Right cardiac atrium (tissue), 5 donors: ENCODE data around the gene DLG2. TPM values are rescaled to one million over a fixed set of nuclear protein-coding genes. Genes with fewer than 3 reads are reported as not detected.
"Not testable (repeated sequence)": the region's sequence is repeated elsewhere in the genome, so short reads cannot be mapped to it uniquely, and the experiment has no call there.

Experiments used
- ATAC-seq, 2 donors: fragments of 200-7000 bp; cut with Tn5 transposase; one replicate each; pipeline versions ENCODE4 v1.8.0 to v1.9.1; 2020; ENCODE audit warnings: moderate library complexity in 2 of 2, mild to moderate bottlenecking in 1 of 2
- DNase-seq, 3 donors: peaks; one replicate each; pipeline ENCODE4 v3.0.0-alpha.2; 2020
- H3K27ac ChIP-seq: one replicate; pipeline ENCODE4 v1.5.1; 2013; ENCODE audit warnings: mild to moderate bottlenecking, low read length, control low read depth, moderate library complexity
- H3K27me3 ChIP-seq: one replicate; pipeline ENCODE4 v1.6.1; 2013; ENCODE audit not compliant: control insufficient read depth, insufficient read depth
- H3K4me1 ChIP-seq: one replicate; pipeline ENCODE4 v1.6.1; 2013; ENCODE audit warnings: low read length; ENCODE audit not compliant: control insufficient read depth, insufficient read depth
- H3K4me3 ChIP-seq: one replicate; pipeline ENCODE4 v1.5.1; 2013; ENCODE audit warnings: low read length, control low read depth
- H3K9me3 ChIP-seq: one replicate; pipeline ENCODE4 v1.6.1; 2013; ENCODE audit warnings: low read length; ENCODE audit not compliant: control insufficient read depth
- WGBS: extraction: QIAGEN DNeasy Blood & Tissue Kit; methylation state at CpG from one replicate; pipeline ENCODE4 v1.1.7; 2013; 5-methylcytosine and 5-hydroxymethylcytosine counted together
- intact Hi-C, 4 donors: fragments of 100-400 bp; cut with DNase I; formaldehyde crosslinking; loops; one replicate each; pipeline versions ENCODE4 v1.11.0 to v1.14.0; 2022 to 2023
- polyA plus RNA-seq: library from polyadenylated mRNA; stranded (reverse); fragments of 200-250 nt; gene quantifications from one replicate; pipeline ENCODE4 v1.2.3, GENCODE V29; 2013
- total RNA-seq, 4 donors: library from RNA; stranded (reverse); fragmentation: NEBNext Ultra II Directional; extraction: Animal tissue kit (Norgen Biotek cat#: 25700); gene quantifications; one replicate each; pipeline ENCODE4 v1.2.1, GENCODE V29; 2021
- donor health status: healthy with polysubstance abuse.
- donor health status: DM: no; HTN: yes; CAD: no.
- donor health status: DM: no; HTN: no; CAD: no.
- donor health status: DM: no; HTN: yes; CAD: no; lungs with severe emphysema.
- donor health status: DM: yes; HTN: yes; CAD: no.

Gene DLG2
- total and polyA plus RNA-seq, 5 donors = 2.3 to 10.5 (median 9.4) TPM

GRCh38 chr11:85231588-85231987 is 395.6 kb downstream of the DLG2 start:
- Histone ChIP-seq H3K27ac (no peak overlapping the region), H3K27me3 (no peaks in the 10 kb centered on the region), H3K9me3 (no peaks in the 10 kb centered on the region), H3K4me3 (no peak overlapping the region), H3K4me1 (no peaks in the 10 kb centered on the region)
- intact Hi-C loops = no loop called here
- ATAC-seq (no peak), DNase-seq (no peak)
- 55% methylated on average over 4 of the region's 4 CpGs for WGBS

GRCh38 chr11:85229723-85230122 is 397.4 kb downstream of the DLG2 start:
- intact Hi-C loops, H3K9me3 ChIP-seq, ATAC-seq, H3K27me3 ChIP-seq, DNase-seq, H3K27ac ChIP-seq, H3K4me3 ChIP-seq, H3K4me1 ChIP-seq: not testable (repeated sequence)
- 86% methylated on average over 1 of the region's 1 CpG for WGBS

GRCh38 chr11:85196968-85197367 is 430.2 kb downstream of the DLG2 start:
- H3K4me1 ChIP-seq = no peaks in the 10 kb centered on the region
- ATAC-seq = no peak
- no peaks in the 10 kb centered on the region for H3K27me3 ChIP-seq
- H3K9me3 ChIP-seq = no peaks in the 10 kb centered on the region
- 52% methylated on average over 2 of the region's 2 CpGs for WGBS
- no peak for DNase-seq
- H3K4me3 ChIP-seq = no peak overlapping the region
- intact Hi-C loops = no loop called here
- H3K27ac ChIP-seq = no peak overlapping the region

- Histone ChIP-seq H3K9me3 (no peaks in the 10 kb centered on the region), H3K4me1 (no peaks in the 10 kb centered on the region), H3K4me3 (no peak overlapping the region), H3K27ac (no peak overlapping the region), H3K27me3 (no peaks in the 10 kb centered on the region)
- no peak for ATAC-seq
- no peak for DNase-seq
- 84% methylated on average over 3 of the region's 3 CpGs for WGBS
- intact Hi-C loops = no loop called here
These were observed 431.2 kb downstream of the DLG2 start for GRCh38 chr11:85195934-85196333.

GRCh38 chr11:85187992-85188391 is 439.2 kb downstream of the DLG2 start:
- no peaks in the 10 kb centered on the region for H3K9me3 ChIP-seq
- ATAC-seq (no peak), DNase-seq (no peak)
- no peaks in the 10 kb centered on the region for H3K27me3 ChIP-seq
- no peak overlapping the region for H3K27ac ChIP-seq
- H3K4me1 ChIP-seq = no peaks in the 10 kb centered on the region
- intact Hi-C loops = no loop called here
- H3K4me3 ChIP-seq = no peak overlapping the region
- 91% methylated on average over 1 of the region's 1 CpG for WGBS

GRCh38 chr11:85184721-85185120 is 442.4 kb downstream of the DLG2 start:
- DNase-seq = no peak
- Histone ChIP-seq H3K27me3 (no peaks in the 10 kb centered on the region), H3K4me1 (no peaks in the 10 kb centered on the region), H3K9me3 (no peaks in the 10 kb centered on the region), H3K4me3 (no peak overlapping the region), H3K27ac (no peak overlapping the region)
- 38% methylated on average over 1 of the region's 1 CpG for WGBS
- intact Hi-C loops = no loop called here
- no peak for ATAC-seq

- intact Hi-C loops = no loop called here
- peak; percentile 65 to 75 for ATAC-seq
- 52% methylated on average over 4 of the region's 4 CpGs for WGBS
These were observed 444.4 kb downstream of the DLG2 start for GRCh38 chr11:85182441-85183387.

GRCh38 chr11:85180528-85180927 is 446.6 kb downstream of the DLG2 start:
- intact Hi-C loops = no loop called here
- Histone ChIP-seq H3K4me3 (no peak overlapping the region), H3K4me1 (no peaks in the 10 kb centered on the region), H3K9me3 (no peaks in the 10 kb centered on the region), H3K27me3 (no peaks in the 10 kb centered on the region), H3K27ac (no peak overlapping the region)
- DNase-seq (no peak), ATAC-seq (no peak)
- 69% methylated on average over 1 of the region's 1 CpG for WGBS

More at GRCh38 chr11:85182441-85183387, 444.4 kb downstream of the DLG2 start:
- H3K27ac ChIP-seq = no peak overlapping the region
- no peaks in the 10 kb centered on the region for H3K9me3 ChIP-seq
- no peak overlapping the region for H3K4me3 ChIP-seq
- no peaks in the 10 kb centered on the region for H3K27me3 ChIP-seq
- no peak for DNase-seq
- no peaks in the 10 kb centered on the region for H3K4me1 ChIP-seq

- no peak overlapping the region for H3K4me3 ChIP-seq
- H3K27me3 ChIP-seq = no peaks in the 10 kb centered on the region
- 91% methylated on average over 6 of the region's 6 CpGs for WGBS
- ATAC-seq (peak in 1 of 2 donors; percentile 22), DNase-seq (peak in 1 of 3 donors; percentile 11)
- no peaks in the 10 kb centered on the region for H3K9me3 ChIP-seq
- intact Hi-C loops = no loop called here
- no peak overlapping the region for H3K27ac ChIP-seq
- no peaks in the 10 kb centered on the region for H3K4me1 ChIP-seq
These were observed 455.4 kb downstream of the DLG2 start for GRCh38 chr11:85171648-85172257.

GRCh38 chr11:85170184-85170583 is 457.0 kb downstream of the DLG2 start:
- intact Hi-C loops = no loop called here
- DNase-seq (no peak), ATAC-seq (no peak)
- WGBS = 59% methylated on average over 1 of the region's 1 CpG
- Histone ChIP-seq H3K4me1 (no peaks in the 10 kb centered on the region), H3K27ac (no peak overlapping the region), H3K9me3 (no peaks in the 10 kb centered on the region), H3K4me3 (no peak overlapping the region), H3K27me3 (no peaks in the 10 kb centered on the region)

- H3K27ac ChIP-seq = no peak overlapping the region
- intact Hi-C loops = no loop called here
- no peaks in the 10 kb centered on the region for H3K9me3 ChIP-seq
- no peaks in the 10 kb centered on the region for H3K4me1 ChIP-seq
- no peaks in the 10 kb centered on the region for H3K27me3 ChIP-seq
- DNase-seq (no peak), ATAC-seq (no peak)
- 82% methylated on average over 1 of the region's 1 CpG for WGBS
- H3K4me3 ChIP-seq = no peak overlapping the region
These were observed 459.7 kb downstream of the DLG2 start for GRCh38 chr11:85167471-85167870.
